Activated gamma-delta T cell (primary cell): ENCODE results near the gene SLC29A3.

Source experiments
- DNase-seq: peaks from one replicate; lab custom pipeline; 2025; lab: John Stamatoyannopoulos, UW

The SLC29A3 gene

DNA sequence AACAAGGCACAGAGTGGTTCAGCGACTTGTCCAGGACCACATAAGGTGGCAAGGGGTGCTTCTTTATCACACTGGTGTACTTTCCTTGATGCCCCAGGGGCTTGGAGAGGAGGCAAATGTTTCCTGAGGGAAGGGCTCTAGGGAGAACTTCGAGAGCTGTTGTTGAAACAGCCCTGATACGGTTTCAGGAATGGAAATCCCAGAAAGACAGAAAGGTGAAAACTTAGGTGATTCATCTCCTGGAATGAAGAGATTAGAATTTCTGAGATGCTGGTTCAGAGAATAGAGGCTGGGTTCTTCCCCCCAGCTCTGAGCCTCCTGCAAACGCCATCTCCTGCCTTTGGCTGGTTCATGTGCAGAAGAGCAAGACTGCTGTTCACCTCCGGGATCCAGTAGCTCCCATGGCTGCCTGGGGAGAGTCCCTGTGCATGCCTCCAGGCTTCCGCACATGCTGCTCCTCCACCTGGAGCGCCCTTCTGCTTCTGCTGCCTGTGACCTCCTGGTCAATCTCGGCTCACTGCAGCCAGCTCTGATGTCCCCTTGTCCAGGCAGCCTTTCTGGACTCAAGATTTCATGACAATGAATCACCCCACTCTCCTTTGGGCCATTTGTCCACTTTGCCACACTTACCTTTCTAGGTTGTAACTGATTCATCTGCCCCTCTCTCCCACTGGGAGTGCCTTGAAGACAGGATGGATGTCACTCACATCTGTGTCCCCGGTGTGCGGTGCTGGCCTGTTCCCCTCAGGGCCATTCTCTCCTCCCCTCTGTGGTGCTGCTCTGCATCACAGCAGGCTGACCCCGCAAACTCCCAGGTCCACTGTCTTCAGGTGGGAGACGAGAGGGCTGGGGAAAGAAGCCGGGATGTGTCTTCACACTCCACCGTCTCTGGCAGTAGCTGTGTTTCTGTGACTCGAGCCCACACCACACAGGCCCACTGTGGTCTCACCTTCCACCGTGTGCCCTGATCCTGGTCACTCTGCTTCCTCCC is 74.0 kb downstream of the SLC29A3 start:
- DNase-seq = no peak

DNA sequence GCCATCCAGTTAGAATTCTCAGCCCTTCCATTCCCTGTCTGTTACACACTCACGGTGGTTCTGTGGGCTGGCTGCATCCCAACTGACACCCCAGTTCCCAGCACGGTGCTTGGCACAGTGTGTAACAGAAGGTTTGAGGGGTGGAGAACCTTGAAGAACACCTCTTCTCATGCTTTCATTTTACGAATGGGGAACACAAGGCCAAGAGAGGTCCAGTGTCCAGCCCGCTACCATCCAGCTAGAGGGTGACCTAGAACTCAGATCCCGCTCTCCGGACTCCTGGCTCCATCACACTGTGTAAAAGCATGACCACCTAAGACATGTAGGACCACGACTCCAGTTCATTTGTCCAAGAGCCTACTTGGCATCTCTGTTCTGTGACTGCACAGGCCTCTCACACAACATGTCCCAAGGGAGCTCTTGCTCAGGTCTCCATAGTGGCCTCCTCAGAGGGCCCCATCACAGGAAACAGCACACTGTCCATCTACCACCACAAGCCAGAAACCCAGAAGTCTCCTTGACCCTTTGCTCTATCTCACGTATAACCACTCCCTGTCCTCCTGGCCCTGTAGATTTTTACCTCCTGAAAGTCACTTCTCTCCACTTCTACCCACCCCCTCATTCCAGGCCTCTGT is 74.9 kb downstream of the SLC29A3 start:
- no peak for DNase-seq

DNA sequence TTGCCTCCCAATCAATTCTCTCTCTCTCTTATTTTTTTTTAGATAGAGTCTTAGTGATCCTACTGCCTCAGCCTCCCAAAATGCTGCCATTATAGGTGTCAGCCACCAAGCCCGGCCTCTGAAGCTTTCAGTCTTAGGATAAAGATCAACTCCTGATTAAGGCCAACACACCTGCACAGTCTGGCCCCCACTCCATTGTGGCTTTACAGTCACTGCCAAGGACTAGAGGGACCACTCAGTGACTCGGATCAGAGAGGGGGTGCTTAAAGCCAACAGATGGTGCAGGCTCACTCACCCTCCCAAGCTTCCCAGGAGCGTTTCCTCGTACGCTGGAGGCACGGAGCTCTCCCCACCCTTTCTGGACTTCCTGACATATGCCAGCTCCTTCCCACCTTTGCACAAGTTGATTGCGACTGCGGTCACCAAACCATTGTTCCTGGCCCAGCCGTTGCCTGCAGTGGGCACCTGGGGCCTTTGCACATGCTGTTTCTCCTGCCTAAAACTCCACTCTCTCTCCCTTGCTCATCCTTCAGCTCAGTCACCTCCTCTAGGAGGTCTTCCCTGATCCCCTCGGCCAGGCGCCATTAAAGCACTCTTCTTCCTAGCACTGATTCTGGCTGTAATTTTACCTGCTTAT is 76.0 kb downstream of the SLC29A3 start:
- DNase-seq = no peak

DNA sequence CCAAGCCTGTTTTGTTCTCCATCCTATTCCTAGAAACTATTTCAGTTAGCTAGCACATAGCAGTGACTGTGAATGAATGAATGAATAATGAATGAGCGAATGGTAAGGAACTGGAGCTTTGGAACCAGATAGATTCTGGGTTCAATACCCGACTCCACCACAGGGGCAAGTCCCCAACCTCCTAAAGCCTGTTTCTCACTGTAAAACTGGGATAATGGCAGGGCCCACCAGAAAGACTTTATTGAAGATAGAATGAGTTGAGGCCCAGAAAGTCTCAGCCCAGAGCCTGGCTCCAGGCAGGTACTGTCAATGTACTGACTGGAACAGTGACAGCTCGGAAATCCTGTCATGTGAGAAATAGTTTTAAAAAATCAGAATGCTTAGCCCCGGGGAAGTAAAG is 76.6 kb downstream of the SLC29A3 start:
- DNase-seq = no peak

DNA sequence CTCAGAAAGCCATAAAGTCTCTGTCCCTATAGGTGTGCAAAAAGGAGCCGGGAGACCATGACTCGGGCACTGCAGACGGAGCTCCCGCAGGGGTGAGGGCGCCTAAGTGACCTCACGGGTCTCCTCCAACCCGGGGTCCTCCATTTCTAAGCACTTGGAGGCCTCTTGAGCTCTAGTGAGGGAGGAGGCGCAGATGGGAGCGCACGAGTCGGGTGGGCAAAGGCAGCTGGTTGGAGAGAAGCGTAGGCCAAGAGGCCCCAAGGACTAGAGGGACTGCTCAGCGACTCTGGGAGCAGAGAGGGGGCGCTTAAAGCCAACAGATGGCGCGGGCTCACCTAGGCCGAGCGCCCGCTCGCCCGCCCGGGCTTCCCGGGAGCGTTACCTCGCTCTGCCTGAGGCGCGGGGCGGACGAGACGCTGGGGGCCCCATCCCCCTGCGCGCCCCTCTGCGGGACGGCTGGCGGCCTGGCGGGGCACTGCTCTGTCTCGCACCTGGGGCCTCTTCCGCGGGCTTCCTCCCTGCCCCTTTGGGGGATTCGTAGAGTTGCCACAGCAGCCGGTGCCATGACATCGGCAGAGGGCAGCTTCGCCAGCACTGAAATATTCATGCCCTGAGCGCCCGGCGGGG is 77.1 kb downstream of the SLC29A3 start:
- DNase-seq = peak; percentile 17

DNA sequence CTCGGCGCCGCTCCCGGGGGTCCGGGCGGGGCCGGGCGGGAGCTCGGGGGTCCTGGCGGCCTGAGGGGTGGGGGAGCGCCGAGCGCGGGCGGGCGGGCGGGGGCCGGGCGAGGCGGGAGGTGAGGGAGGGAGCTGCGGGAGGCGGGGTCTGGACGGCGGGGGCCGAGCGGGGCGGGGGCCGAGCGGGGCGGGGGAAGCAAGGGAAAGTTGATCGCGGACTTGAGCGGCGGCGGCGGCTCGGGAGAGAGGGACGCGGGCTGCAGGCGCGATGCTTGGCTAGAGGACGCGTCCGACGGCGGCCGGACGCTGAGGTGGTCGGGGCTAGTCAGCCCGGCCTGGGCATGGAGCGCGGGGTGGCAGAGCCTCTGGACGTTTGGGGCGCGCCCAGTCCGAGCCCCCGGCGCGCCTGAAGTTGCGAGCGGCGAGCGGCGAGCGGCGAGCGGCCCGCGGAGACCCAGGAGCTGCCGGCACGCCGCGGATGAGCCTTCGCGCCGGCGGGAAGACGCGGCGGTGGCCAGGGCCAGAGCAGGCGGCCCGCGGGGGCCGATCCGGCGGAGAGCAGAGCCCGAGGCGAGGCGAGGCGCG is 77.7 kb downstream of the SLC29A3 start, which contains the start of gene CDH23:
CDH23 (plus strand) TSS at position 210 of the 585 bp plus-strand sequence. CDS start 42,912 bp downstream, outside the sequence.
- DNase-seq = peak; percentile 15

DNA sequence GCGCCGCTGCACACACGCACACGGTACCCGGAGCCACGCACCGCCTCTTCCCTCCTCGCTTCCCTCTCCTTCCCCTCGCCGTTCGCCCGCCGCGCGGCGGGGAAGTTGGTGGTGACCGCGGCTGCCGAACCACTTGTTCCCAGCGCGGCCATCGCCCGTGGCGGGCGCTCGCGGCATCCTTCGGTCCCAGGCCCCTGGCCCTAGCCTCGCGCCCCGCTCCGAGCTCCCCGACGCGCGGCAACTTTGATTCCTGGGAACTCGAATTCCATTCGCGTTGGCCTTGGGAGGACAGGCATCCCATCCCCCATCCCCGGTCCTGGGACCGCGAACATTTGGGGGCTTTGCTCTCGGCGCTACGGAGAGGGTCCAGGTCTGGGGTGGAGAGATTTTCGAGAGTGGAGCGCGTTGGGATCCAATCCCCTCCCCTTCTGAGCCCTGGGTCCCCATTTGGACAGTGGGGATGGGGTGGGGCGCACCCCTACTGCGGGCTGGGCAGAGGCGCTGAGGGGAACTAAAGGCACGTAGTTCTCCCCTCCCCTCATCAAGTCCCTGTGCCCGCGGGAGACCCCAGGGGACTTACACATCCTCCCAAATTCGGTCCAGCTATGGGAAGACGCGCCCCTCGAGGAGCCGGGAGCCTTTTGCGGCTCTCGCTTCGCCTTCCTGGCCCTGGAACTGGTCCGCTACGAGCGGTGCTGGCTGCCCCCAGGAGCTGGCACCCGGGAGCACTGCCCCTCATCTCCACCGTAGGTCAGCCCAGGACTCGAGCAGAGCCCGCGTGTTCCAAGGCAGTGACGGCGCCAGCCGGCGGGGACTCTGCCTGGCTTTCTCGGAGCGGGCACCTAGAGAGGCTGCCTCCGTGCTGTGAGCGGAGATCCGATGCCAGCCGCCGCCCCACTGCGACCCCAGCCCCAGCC is 78.5 kb downstream of the SLC29A3 start:
- DNase-seq = no peak

DNA sequence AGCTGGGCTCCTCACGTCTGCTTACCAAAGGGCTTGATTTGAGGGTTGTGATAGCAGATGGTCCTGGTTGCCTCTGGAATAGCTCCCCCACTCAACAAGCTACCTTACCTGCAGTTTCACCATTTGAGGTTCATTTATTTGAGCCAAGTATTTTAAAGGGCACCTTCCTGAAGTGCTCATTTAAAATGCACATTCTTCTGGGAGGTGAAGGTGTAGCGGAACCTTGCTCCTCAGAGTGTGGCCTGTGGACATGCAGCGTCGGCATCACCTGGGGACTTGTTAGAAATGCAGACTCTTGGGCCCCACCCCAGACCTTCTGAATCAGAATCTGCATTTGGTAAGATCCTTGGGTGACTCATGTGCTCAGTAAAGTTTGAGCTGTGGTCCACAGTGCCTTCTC is 79.9 kb downstream of the SLC29A3 start:
- no peak for DNase-seq

DNA sequence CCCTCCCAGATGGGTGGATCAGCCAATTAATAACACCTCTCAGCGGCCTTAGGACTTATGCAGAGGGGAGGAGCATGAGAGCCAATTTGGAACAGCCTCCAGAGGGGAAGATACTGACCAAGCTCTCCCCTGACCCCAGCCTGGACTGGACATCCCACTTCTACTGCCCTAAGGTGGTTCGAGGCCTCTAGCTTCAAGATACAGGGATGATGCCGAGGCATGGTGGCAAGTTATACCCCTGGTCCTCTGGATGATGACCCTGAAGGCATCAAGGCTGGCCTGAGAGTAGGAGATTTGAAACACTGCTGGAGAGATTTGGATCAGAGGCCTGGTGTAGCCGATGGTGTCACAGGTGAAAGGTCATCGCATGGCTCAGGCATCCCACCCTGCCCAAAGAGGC is 80.9 kb downstream of the SLC29A3 start:
- DNase-seq = no peak

DNA sequence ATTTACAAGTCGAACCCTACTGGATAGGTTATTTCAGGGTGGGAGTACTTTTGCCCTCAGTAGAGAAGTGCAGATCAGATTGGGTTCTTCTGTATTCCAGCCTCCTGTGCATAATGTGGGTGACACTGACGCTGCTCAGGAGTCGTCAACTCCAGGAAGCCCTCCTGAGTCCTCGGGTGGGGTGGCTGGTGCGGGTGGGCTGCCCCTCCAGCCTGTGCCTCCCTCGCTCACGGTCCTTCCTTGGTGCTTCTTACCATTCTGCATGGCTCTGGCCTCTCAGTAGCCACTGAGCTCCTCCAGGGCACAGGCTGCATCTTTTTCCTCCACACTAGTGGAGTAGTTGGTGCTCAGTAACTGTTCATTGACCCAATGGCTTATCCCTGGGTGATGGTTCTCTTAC is 82.0 kb downstream of the SLC29A3 start:
- DNase-seq = no peak

DNA sequence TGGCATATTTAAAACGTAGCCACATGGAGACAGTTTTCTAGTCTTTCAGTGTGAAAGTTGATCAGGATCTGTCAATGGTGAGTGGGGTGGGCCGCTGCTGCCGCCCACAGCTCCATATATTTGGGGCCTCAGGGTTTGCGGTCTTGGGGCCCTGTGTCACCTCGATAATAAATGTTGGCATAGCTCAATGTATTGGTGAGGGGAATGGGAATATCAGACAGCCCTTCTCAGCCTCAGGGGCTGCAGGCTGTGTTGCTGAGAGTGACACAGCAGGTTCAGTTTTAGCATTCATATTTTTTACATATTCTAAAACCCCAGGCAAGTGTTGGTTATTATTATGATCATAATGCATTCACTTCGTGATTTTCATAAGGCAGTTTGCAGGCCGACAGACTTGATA is 82.9 kb downstream of the SLC29A3 start:
- no peak for DNase-seq

DNA sequence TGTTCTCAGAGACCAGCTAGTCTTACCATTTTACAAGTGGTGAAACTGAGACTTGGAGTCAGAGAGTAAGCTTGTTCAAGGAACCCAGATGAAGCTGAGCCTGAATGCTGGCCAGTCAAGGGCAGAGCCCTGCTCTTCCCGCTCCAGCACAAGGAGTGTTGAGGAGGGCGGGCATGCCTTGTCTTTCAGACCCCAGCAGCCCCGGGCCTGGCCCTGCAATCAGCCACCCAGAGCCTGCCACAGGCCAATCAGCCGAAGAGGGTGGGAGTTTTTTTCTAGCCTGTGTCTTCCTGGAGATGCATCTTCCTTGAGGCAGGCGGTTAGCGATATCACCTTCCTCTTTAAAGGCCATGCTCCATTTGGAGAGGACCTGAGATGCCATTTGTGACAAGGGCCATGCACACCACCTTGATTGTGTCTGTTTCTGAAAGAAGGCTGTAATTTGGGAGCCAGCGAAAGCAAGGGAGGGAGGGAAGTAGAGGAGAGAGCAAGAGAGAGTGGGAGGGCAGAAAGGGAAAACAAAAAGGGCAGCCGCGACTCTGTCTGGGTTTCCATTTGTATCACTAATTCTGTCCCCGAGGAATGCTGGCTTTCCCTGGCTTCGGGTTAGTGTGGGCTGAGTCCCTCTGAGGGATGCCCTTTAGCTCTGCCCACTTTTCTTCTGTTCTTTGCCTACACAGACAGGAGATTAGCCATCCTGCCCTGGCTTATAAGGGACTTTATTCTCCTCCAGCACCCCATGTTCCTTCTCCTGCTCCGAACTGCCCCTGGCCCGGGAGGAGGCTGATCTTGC is 85.6 kb downstream of the SLC29A3 start:
- DNase-seq = no peak

DNA sequence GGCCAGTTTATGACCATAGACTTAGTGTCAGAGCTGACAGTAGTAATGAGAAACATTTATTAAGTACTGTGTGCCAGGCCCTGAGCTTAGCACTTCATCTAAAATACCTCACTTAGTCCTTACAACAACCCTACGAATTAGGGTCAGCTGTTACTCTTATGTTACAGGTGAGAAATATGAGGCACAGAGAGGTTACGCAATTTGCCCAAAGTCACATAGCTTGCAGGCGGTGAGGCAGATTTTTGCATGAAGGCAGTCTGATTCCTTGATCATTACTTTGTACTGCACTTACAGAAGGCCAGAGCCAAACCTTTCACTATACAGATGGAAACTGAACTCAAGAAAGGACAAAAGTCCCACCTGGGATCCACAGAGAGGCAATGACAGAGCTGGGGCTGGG is 87.8 kb downstream of the SLC29A3 start:
- no peak for DNase-seq

DNA sequence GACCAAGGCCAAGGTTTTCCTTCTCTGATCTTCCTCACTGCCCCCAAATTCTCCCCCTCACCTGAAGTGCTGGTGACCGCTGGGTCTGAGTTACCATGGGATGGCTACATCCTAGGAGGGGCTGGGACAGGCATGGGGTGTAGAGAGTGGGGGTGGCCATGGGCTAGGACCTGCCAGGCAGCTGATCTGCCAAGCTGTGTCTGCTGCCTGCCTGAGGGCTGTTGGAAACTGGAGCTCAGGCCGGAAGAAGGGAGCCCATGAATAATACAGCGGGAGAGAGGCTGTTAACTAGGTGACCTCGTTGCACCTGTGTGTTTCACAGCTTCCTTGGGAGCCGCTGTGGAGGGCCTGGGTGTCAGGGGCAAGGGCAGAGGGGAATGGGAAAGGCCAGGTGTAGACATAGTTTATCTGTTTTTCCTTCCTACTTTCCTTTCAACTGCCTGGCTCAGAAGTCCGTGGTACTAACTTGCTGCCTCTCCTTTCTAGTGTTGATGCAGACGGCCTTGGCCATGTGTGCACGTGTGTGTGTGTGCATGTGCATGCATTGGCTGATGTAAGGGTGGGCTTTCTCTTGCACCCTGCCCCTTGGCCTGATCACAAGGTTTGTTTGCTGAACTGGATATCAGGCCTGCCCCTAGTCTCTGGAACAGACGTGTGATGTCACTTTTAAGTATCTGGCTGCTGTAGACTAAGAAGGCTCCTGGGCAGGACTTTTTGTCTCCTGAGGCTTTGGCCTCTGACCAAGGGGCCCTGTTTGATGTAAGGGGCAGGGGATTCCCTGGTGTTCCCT is 89.6 kb downstream of the SLC29A3 start:
- no peak for DNase-seq

DNA sequence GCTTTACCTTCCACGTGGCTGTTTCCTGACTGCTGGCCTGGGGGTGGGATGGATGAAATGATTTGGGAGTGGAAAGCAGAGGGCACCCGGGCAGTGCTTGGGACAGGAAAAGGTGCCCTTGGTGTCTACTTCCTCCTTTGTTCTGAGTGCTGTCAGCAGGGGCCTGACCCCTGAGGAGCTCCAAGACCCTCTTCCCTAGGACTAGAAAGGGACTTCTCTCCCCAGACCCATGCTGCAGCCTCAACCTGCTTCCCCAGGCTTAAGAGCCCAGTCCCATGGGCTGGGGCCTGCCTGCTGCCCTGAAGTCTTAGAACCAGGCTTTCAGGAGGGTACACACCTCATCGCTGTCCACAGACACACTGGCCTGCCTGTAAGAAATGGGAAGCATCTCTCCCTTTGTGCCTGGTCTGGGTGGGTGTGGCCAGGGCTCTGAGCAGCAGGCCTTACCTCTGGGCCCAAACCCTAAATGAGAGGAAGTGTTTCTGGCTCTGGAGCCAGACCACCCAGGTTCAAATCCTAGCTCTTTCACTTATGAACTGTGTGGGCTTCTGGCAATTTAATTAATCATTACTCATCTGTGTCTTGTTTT is 90.6 kb downstream of the SLC29A3 start:
- no peak for DNase-seq
